A549 treated with AZD9567 at 1 μM for 4 hours (cell line): ENCODE data around the gene EEF2K. TPM values are rescaled to one million over a fixed set of nuclear protein-coding genes. Genes with fewer than 3 reads are reported as not detected.

Experiments
- total RNA-seq: library from RNA; stranded (reverse); fragments of 200-300 nt; extraction: Qiagen RNA extraction; gene quantifications from 5 replicates; pipeline ENCODE4 v1.2.3, GENCODE V29; 2022; ENCODE audit not compliant: insufficient read depth

Gene EEF2K
- 15.0 to 17.5 TPM (median 16.2 TPM) in 5 replicates for total RNA-seq

DNA sequence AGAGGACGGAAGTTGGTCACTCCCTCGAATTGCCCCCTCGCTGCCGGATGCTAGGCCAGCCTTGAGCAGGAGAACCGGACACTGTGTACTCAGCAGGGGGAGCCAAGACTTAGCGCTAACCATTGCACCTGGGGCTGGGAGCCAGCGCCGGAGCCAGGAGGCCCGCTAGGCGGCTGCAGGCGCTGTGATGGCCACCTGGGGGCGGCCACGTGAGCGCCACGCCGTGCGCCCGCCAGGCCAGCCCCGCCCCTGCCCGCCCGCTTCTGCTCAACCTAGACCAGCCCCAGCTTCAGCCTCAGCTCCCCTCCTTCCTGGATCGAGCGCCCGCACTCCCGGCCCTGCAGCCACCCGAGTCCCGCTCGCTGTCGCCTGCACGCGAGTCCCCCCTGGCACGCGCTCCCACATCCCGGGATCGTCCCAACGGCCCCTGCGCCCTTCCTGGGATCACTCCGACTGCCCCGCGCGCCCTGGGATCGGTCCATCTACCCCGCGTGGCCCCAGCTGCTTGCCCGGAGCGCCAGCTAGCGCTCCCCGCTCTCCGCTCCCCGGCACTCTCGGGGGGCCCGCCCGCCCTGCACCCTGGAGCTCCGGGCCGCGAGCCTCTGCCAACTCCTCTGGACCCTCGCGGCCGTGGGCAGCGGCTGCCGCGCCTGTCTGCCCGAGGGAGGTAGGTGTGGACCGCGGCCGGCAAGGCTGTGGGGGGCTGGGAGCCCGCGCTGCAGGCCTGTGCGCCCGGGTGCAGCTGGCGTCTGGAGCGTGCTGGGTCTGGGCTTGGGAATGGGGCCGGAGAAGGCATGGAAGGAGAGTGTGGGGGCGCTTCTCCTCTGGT, at the start of gene EEF2K:
TSS of gene EEF2K (plus strand) at position 266 of the 829 bp plus-strand sequence. CDS start 19,452 bp downstream, outside the sequence.

GRCh38 chr16:22161999-22162655, 44.0 kb upstream of the EEF2K start, which contains the start of gene SDR42E2:
Gene SDR42E2 (plus strand): TSS chr16:22162506. CDS start chr16:22165583, 3,077 bp downstream.

GRCh38 chr16:22297114-22297870, 91.2 kb downstream of the EEF2K start, which contains the start of gene POLR3E:
Gene POLR3E (plus strand): TSS chr16:22297409. CDS start chr16:22302969, 5,560 bp downstream.

Other genes with a start within 250 kb of the EEF2K start
- gene PDZD9, start 205.2 kb upstream of the EEF2K start, total RNA-seq: not detected in 5 replicates
- gene MOSMO, start 198.2 kb upstream of the EEF2K start, total RNA-seq: 10.1 to 15.2 TPM (median 14.0 TPM) in 5 replicates
- 0.03 to 0.09 TPM (median 0.05 TPM) in 4 of 5 replicates, not detected in the other for gene VWA3A, start 113.7 kb upstream of the EEF2K start, total RNA-seq
- gene SDR42E2, start 43.8 kb upstream of the EEF2K start, total RNA-seq: not detected in 5 replicates
- 32.5 to 59.8 TPM (median 39.9 TPM) in 5 replicates for gene POLR3E, start 91.1 kb downstream of the EEF2K start, total RNA-seq
- 39.0 to 49.4 TPM (median 45.6 TPM) in 5 replicates for gene CDR2, start 168.3 kb downstream of the EEF2K start, total RNA-seq